Natural killer cell treated with Interleukin-12 subunit alpha and Interleukin-12 subunit beta and Interleukin-15 and Interleukin-18, amount 100 ng/mL, for 72 hours (primary cell): Measurements from ENCODE around the gene MRC1. TPM values are rescaled to one million over a fixed set of nuclear protein-coding genes. Genes with fewer than 3 reads are reported as not detected.

Source experiments
- ATAC-seq, 2 donors: fragments of 150-1000 bp; cut with Tn5 transposase in 1 of 2; sonication (Bioruptor Pico), chemical (Tn5 transposase) in 1 of 2; 2 replicates each; pipeline ENCODE4 v1.10.0; 2021
- DNase-seq: peaks from one replicate; pipeline ENCODE4 v3.0.0; 2022; ENCODE audit warnings: low spot score
- H3K27ac Mint-ChIP-seq, 2 donors: 1 replicate in 1 of 2; 2 replicates in 1 of 2; pipeline ENCODE4 v1.8.0; 2022; ENCODE audit warnings: mixed read lengths in 2 of 2, mild to moderate bottlenecking in 1 of 2, moderate library complexity in 1 of 2
- H3K27me3 Mint-ChIP-seq, 2 donors: 1 replicate in 1 of 2; 2 replicates in 1 of 2; pipeline ENCODE4 v1.8.0; 2022; ENCODE audit warnings: mixed read lengths in 2 of 2
- H3K36me3 Mint-ChIP-seq: one replicate; pipeline ENCODE4 v1.8.0; 2022; ENCODE audit warnings: mixed read lengths
- H3K4me1 Mint-ChIP-seq, 2 donors: 1 replicate in 1 of 2; 2 replicates in 1 of 2; pipeline ENCODE4 v1.8.0; 2022; ENCODE audit warnings: low read depth in 2 of 2, mixed read lengths in 2 of 2, mild to moderate bottlenecking in 1 of 2
- H3K4me3 Mint-ChIP-seq: one replicate; pipeline ENCODE4 v1.8.0; 2022; ENCODE audit warnings: mixed read lengths
- H3K9me3 Mint-ChIP-seq: 2 replicates; pipeline ENCODE4 v1.8.0; 2022; ENCODE audit warnings: mixed read lengths
- total RNA-seq, 2 donors: library from RNA; stranded (reverse); gene quantifications; one replicate each; pipeline ENCODE4 v1.2.3, GENCODE V29; 2022

Gene MRC1
- total RNA-seq, 2 donors from 2014 or later, result not detected

- no peak overlapping the region for H3K4me3 Mint-ChIP-seq
- DNase-seq (no peak), ATAC-seq (no peak)
- no peak overlapping the region for H3K27ac Mint-ChIP-seq
- no peaks in the 10 kb centered on the region for H3K36me3 Mint-ChIP-seq
- no peaks in the 10 kb centered on the region for H3K9me3 Mint-ChIP-seq
- H3K4me1 Mint-ChIP-seq, result no peaks in the 10 kb centered on the region
- peaks cover 2 to 9% of the 10 kb centered on the region in 2 donors for H3K27me3 Mint-ChIP-seq
These were observed 63.3 kb downstream of the MRC1 start for GRCh38 chr10:17872191-17873091.

GRCh38 chr10:17873946-17874345 is 64.8 kb downstream of the MRC1 start:
- Mint-ChIP-seq H3K36me3 (no peaks in the 10 kb centered on the region), H3K9me3 (no peaks in the 10 kb centered on the region), H3K27me3 (peaks cover 2 to 7% of the 10 kb centered on the region in 2 donors), H3K4me3 (no peak overlapping the region), H3K27ac (no peak overlapping the region), H3K4me1 (no peaks in the 10 kb centered on the region)
- DNase-seq (no peak), ATAC-seq (no peak)

- no peaks in the 10 kb centered on the region for H3K36me3 Mint-ChIP-seq
- no peak overlapping the region for H3K4me3 Mint-ChIP-seq
- H3K27me3 Mint-ChIP-seq, result peaks cover 4 to 7% of the 10 kb centered on the region in 2 donors
- H3K4me1 Mint-ChIP-seq, result no peaks in the 10 kb centered on the region
- DNase-seq, result no peak
- ATAC-seq, result no peak
- H3K9me3 Mint-ChIP-seq, result no peaks in the 10 kb centered on the region
- no peak overlapping the region for H3K27ac Mint-ChIP-seq
These were observed 68.0 kb downstream of the MRC1 start for GRCh38 chr10:17877121-17877520.

- Mint-ChIP-seq H3K27me3 (peaks cover 6 to 7% of the 10 kb centered on the region in 2 donors), H3K9me3 (no peaks in the 10 kb centered on the region), H3K27ac (no peak overlapping the region), H3K4me3 (no peak overlapping the region), H3K36me3 (no peaks in the 10 kb centered on the region), H3K4me1 (no peaks in the 10 kb centered on the region)
- no peak for DNase-seq
- no peak for ATAC-seq
These were observed 69.7 kb downstream of the MRC1 start for GRCh38 chr10:17878896-17879295.

- peaks cover 6% of the 10 kb centered on the region in 2 donors for H3K27me3 Mint-ChIP-seq
- no peak for DNase-seq
- H3K4me1 Mint-ChIP-seq, result no peaks in the 10 kb centered on the region
- H3K4me3 Mint-ChIP-seq, result no peak overlapping the region
- no peak overlapping the region for H3K27ac Mint-ChIP-seq
- ATAC-seq, result no peak
- H3K9me3 Mint-ChIP-seq, result no peaks in the 10 kb centered on the region
- H3K36me3 Mint-ChIP-seq, result no peaks in the 10 kb centered on the region
These were observed 71.5 kb downstream of the MRC1 start for GRCh38 chr10:17880601-17881000.

- no peak for DNase-seq
- Mint-ChIP-seq H3K27ac (no peak overlapping the region), H3K4me1 (no peaks in the 10 kb centered on the region), H3K4me3 (no peak overlapping the region), H3K9me3 (no peaks in the 10 kb centered on the region), H3K27me3 (peaks cover 0 to 4% of the 10 kb centered on the region in 2 donors), H3K36me3 (no peaks in the 10 kb centered on the region)
- ATAC-seq, result no peak
These were observed 73.4 kb downstream of the MRC1 start for GRCh38 chr10:17882557-17882956.

- DNase-seq, result no peak
- Mint-ChIP-seq H3K9me3 (no peaks in the 10 kb centered on the region), H3K4me3 (no peak overlapping the region), H3K27ac (no peak overlapping the region), H3K4me1 (no peaks in the 10 kb centered on the region), H3K27me3 (peaks cover 0 to 4% of the 10 kb centered on the region in 2 donors), H3K36me3 (no peaks in the 10 kb centered on the region)
- no peak for ATAC-seq
These were observed 74.5 kb downstream of the MRC1 start for GRCh38 chr10:17883621-17884020.

- Mint-ChIP-seq H3K36me3 (no peaks in the 10 kb centered on the region), H3K4me1 (no peaks in the 10 kb centered on the region), H3K4me3 (no peak overlapping the region), H3K27me3 (peaks cover 9 to 13% of the 10 kb centered on the region in 2 donors), H3K9me3 (no peaks in the 10 kb centered on the region), H3K27ac (no peak overlapping the region)
- DNase-seq, result no peak
- ATAC-seq, result no peak
These were observed 79.0 kb downstream of the MRC1 start for GRCh38 chr10:17888189-17888588.

GRCh38 chr10:17891435-17891834 is 82.3 kb downstream of the MRC1 start:
- H3K4me3 Mint-ChIP-seq, result no peak overlapping the region
- H3K4me1 Mint-ChIP-seq, result no peaks in the 10 kb centered on the region
- H3K27ac Mint-ChIP-seq, result no peak overlapping the region
- H3K9me3 Mint-ChIP-seq, result no peaks in the 10 kb centered on the region
- ATAC-seq, result no peak
- H3K36me3 Mint-ChIP-seq, result no peaks in the 10 kb centered on the region
- H3K27me3 Mint-ChIP-seq, result peaks cover 9 to 22% of the 10 kb centered on the region in 2 donors
- DNase-seq, result no peak

GRCh38 chr10:17904564-17904963 is 95.4 kb downstream of the MRC1 start:
- DNase-seq (no peak), ATAC-seq (no peak)
- no peak overlapping the region for H3K4me3 Mint-ChIP-seq
- no peaks in the 10 kb centered on the region for H3K4me1 Mint-ChIP-seq
- no peak overlapping the region for H3K27ac Mint-ChIP-seq
- no peaks in the 10 kb centered on the region for H3K36me3 Mint-ChIP-seq
- H3K27me3 Mint-ChIP-seq, result peaks cover 6 to 19% of the 10 kb centered on the region in 2 donors
- no peaks in the 10 kb centered on the region for H3K9me3 Mint-ChIP-seq

GRCh38 chr10:17905491-17905890 is 96.3 kb downstream of the MRC1 start:
- Mint-ChIP-seq H3K27me3 (peaks cover 6 to 19% of the 10 kb centered on the region in 2 donors), H3K4me1 (no peaks in the 10 kb centered on the region), H3K4me3 (no peak overlapping the region), H3K27ac (no peak overlapping the region), H3K36me3 (no peaks in the 10 kb centered on the region), H3K9me3 (no peaks in the 10 kb centered on the region)
- ATAC-seq (no peak), DNase-seq (no peak)

GRCh38 chr10:17906002-17906401 is 96.9 kb downstream of the MRC1 start:
- Mint-ChIP-seq H3K36me3 (no peaks in the 10 kb centered on the region), H3K4me3 (no peak overlapping the region), H3K27ac (no peak overlapping the region), H3K27me3 (peaks cover 6 to 20% of the 10 kb centered on the region in 2 donors), H3K9me3 (no peaks in the 10 kb centered on the region), H3K4me1 (no peaks in the 10 kb centered on the region)
- ATAC-seq (no peak), DNase-seq (no peak)

- peaks cover 10 to 28% of the 10 kb centered on the region in 2 donors for H3K27me3 Mint-ChIP-seq
These were observed 98.5 kb downstream of the MRC1 start for GRCh38 chr10:17907641-17908040.

GRCh38 chr10:17910125-17910789 is 101.1 kb downstream of the MRC1 start:
- no peaks in the 10 kb centered on the region for H3K9me3 Mint-ChIP-seq
- no peak overlapping the region for H3K27ac Mint-ChIP-seq
- DNase-seq (no peak), ATAC-seq (no peak)
- H3K27me3 Mint-ChIP-seq, result peaks cover 4 to 16% of the 10 kb centered on the region in 2 donors
- H3K4me3 Mint-ChIP-seq, result no peak overlapping the region
- H3K36me3 Mint-ChIP-seq, result no peaks in the 10 kb centered on the region
- no peaks in the 10 kb centered on the region for H3K4me1 Mint-ChIP-seq

More at GRCh38 chr10:17907641-17908040, 98.5 kb downstream of the MRC1 start:
- DNase-seq, result no peak
- Mint-ChIP-seq H3K4me3 (no peak overlapping the region), H3K27ac (no peak overlapping the region), H3K9me3 (no peaks in the 10 kb centered on the region), H3K4me1 (no peaks in the 10 kb centered on the region), H3K36me3 (no peaks in the 10 kb centered on the region)
- ATAC-seq, result no peak
